Smooth muscle cell (in vitro differentiated cells): ENCODE measurements around the gene MAP7D2. TPM values are rescaled to one million over a fixed set of nuclear protein-coding genes. Genes with fewer than 3 reads are reported as not detected.

Experiments used
- DNase-seq: peaks from one replicate; lab custom pipeline; 2025; ENCODE audit not compliant: unreplicated experiment; lab: John Stamatoyannopoulos, UW
- H2AFZ ChIP-seq: fragments of 200-600 bp; sonication (generic); 2 replicates; pipeline ENCODE4 v1.6.0; 2016; ENCODE audit warnings: antibody characterized with exemption, low read depth, mild to moderate bottlenecking
- H3F3A ChIP-seq: fragments of 200-600 bp; sonication (generic); 2 replicates; pipeline ENCODE4 v1.6.0; 2017; ENCODE audit warnings: antibody characterized with exemption, low read depth
- H3K27ac ChIP-seq: fragments of 200-600 bp; sonication (generic); 2 replicates; pipeline ENCODE4 v1.5.1; 2016; ENCODE audit warnings: low read depth, mild to moderate bottlenecking
- H3K27me3 ChIP-seq: fragments of 200-600 bp; sonication (generic); 2 replicates; pipeline ENCODE4 v1.6.1; 2016; ENCODE audit warnings: low read depth, mild to moderate bottlenecking
- H3K36me3 ChIP-seq: fragments of 200-600 bp; sonication (generic); 2 replicates; pipeline ENCODE4 v1.5.1; 2016; ENCODE audit warnings: low read depth
- H3K4me1 ChIP-seq: fragments of 200-600 bp; sonication (generic); 2 replicates; pipeline ENCODE4 v1.5.1; 2016; ENCODE audit warnings: low read depth
- H3K4me2 ChIP-seq: fragments of 200-600 bp; sonication (generic); 2 replicates; pipeline ENCODE4 v1.6.0; 2016; ENCODE audit warnings: mild to moderate bottlenecking
- H3K4me3 ChIP-seq: fragments of 200-600 bp; sonication (generic); 2 replicates; pipeline ENCODE4 v1.5.1; 2016; ENCODE audit warnings: mild to moderate bottlenecking
- H3K79me2 ChIP-seq: fragments of 200-600 bp; sonication (generic); 2 replicates; pipeline ENCODE4 v1.6.0; 2016; ENCODE audit warnings: low read depth, mild to moderate bottlenecking
- H3K9ac ChIP-seq: fragments of 200-600 bp; sonication (generic); 2 replicates; pipeline ENCODE4 v1.6.0; 2016; ENCODE audit warnings: low read depth
- H3K9me3 ChIP-seq: fragments of 200-600 bp; sonication (generic); replicated peaks from 2 replicates; pipeline ENCODE4 v1.5.1; 2016; ENCODE audit warnings: low read depth
- H4K20me1 ChIP-seq: fragments of 200-600 bp; sonication (generic); 2 replicates; pipeline ENCODE4 v1.6.0; 2016; ENCODE audit warnings: low read depth
- CTCF ChIP-seq: fragments of 200-600 bp; sonication (generic); IDR thresholded peaks from 2 replicates; pipeline ENCODE4 v1.5.1; 2017; ENCODE audit warnings: borderline replicate concordance, mild to moderate bottlenecking, antibody characterized with exemption; ENCODE audit not compliant: insufficient read depth, poor library complexity, severe bottlenecking
- WGBS: methylation state at CpG from one replicate; pipeline ENCODE4 v1.1.7; 2016; ENCODE audit warnings: low lambda C conversion rate; 5-methylcytosine and 5-hydroxymethylcytosine counted together
- polyA plus RNA-seq: library from polyadenylated mRNA; unstranded; fragments of >200 nt; fragmentation: Nextera tagmentation; extraction: Ambion mirVana; gene quantifications from 2 replicates; pipeline ENCODE4 v1.2.1, GENCODE V29; 2016
- total RNA-seq: library from RNA; depleted of rRNA; stranded (reverse); fragments of >200 nt; gene quantifications from 2 replicates; pipeline ENCODE4 v1.2.3, GENCODE V29; 2014

MAP7D2 gene
- total and polyA plus RNA-seq, 2 experiments from 2014 or later, result 0.18 TPM; not detected in 1

DNA sequence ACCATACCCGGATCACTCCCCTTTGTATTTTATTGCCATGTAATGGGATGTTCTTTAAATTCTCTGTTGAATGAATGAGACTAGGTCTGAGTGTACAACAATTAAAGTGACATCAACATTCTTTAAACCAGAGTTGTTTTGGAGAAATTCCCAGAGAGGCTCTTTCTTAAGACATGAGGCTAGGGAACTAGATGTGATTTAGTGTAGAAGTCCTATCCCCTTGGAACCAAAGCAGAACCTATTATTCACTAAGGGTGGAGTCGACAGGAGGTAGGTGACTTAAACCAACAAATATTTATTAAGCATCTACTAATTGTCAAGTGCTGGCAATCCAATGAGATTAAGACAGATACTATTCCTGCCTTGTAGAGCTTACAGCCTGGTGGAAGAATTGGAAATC lies 23.3 kb upstream of the MAP7D2 start:
- Histone ChIP-seq H3K27me3 (no peaks in the 10 kb centered on the region), H3K36me3 (peaks cover 3% of the 10 kb centered on the region), H3K79me2 (peaks cover 34% of the 10 kb centered on the region), H3F3A (no peaks in the 10 kb centered on the region), H3K4me2 (peak overlapping the region; percentile 81), H3K9ac (peak overlapping the region; percentile 24), H3K9me3 (no peaks in the 10 kb centered on the region), H3K4me3 (peak overlapping the region; percentile 83), H4K20me1 (peaks cover 42% of the 10 kb centered on the region), H3K27ac (peak overlapping the region; percentile 88), H2AFZ (no peak overlapping the region), H3K4me1 (no peaks in the 10 kb centered on the region)
- WGBS, result 66% methylated on average over 2 of the region's 2 CpGs
- no peak for DNase-seq
- no peak for TF ChIP-seq CTCF

- peaks cover 7% of the 10 kb centered on the region for H3K36me3 ChIP-seq
- H3K4me2 ChIP-seq, result no peak overlapping the region
- no peaks in the 10 kb centered on the region for H3K4me1 ChIP-seq
- H3K79me2 ChIP-seq, result peaks cover 29% of the 10 kb centered on the region
- TF ChIP-seq CTCF, result no peak
- 77% methylated on average over 5 of the region's 5 CpGs for WGBS
- H2AFZ ChIP-seq, result no peak overlapping the region
- no peak for DNase-seq
- H3K9ac ChIP-seq, result no peak overlapping the region
- H3K4me3 ChIP-seq, result no peak overlapping the region
- no peaks in the 10 kb centered on the region for H3K27me3 ChIP-seq
- peaks cover 50% of the 10 kb centered on the region for H4K20me1 ChIP-seq
- no peak overlapping the region for H3K27ac ChIP-seq
- H3K9me3 ChIP-seq, result no peaks in the 10 kb centered on the region
- H3F3A ChIP-seq, result no peaks in the 10 kb centered on the region
Observed at GRCh38 chrX:20135944-20136343, 19.2 kb upstream of the MAP7D2 start.

DNA sequence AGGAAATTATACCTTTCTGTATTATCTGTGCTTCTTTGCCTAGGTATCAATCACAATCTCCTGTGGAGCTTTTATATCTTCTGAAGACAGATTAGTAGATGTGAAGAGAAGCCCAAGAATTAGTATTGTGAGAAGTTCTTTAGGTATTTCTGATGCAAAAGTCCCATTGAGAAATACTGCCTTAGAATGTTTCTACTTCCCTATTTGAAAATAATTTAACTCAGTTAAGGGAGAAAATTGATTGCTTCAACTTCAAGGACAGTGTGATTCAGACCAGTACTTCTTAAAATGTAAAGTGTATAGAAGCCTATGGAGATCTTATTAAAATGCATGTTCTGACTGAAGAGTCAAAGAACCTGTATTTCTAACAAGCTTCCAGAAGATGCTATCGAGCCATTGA lies 16.0 kb upstream of the MAP7D2 start:
- Histone ChIP-seq H3K9ac (no peak overlapping the region), H3K27me3 (no peaks in the 10 kb centered on the region), H4K20me1 (peaks cover 29% of the 10 kb centered on the region), H3K9me3 (peaks cover 3% of the 10 kb centered on the region), H2AFZ (no peak overlapping the region), H3K4me2 (no peak overlapping the region), H3K79me2 (no peaks in the 10 kb centered on the region), H3K27ac (no peak overlapping the region), H3K4me1 (no peaks in the 10 kb centered on the region), H3K4me3 (no peak overlapping the region), H3F3A (no peaks in the 10 kb centered on the region), H3K36me3 (peaks cover 7% of the 10 kb centered on the region)
- TF ChIP-seq CTCF, result no peak
- WGBS, result 56% methylated on average over 1 of the region's 1 CpG
- DNase-seq, result no peak

- Histone ChIP-seq H3K27ac (no peak overlapping the region), H3K9me3 (peaks cover 3% of the 10 kb centered on the region), H3K79me2 (no peaks in the 10 kb centered on the region), H3F3A (no peaks in the 10 kb centered on the region), H3K4me2 (no peak overlapping the region), H3K27me3 (no peaks in the 10 kb centered on the region), H2AFZ (no peak overlapping the region), H3K4me3 (no peak overlapping the region), H3K4me1 (no peaks in the 10 kb centered on the region), H3K9ac (no peak overlapping the region), H3K36me3 (peaks cover 4% of the 10 kb centered on the region), H4K20me1 (peaks cover 12% of the 10 kb centered on the region)
- WGBS, result 93% methylated on average over 1 of the region's 1 CpG
- TF ChIP-seq CTCF, result no peak
- no peak for DNase-seq
Observed at GRCh38 chrX:20130357-20130756, 13.7 kb upstream of the MAP7D2 start.
